GM10266 (cell line): ENCODE results near the gene PDLIM5.

Experiments
- DNase-seq: peaks from one replicate; pipeline ENCODE4 v3.0.0; 2012; ENCODE audit errors: extremely low spot score
- CTCF ChIP-seq: IDR thresholded peaks from 2 replicates; pipeline ENCODE4 v1.5.1; 2012; ENCODE audit warnings: mild to moderate bottlenecking, low read depth; ENCODE audit not compliant: control insufficient read depth, insufficient read depth; ENCODE audit errors: missing control alignments

PDLIM5 gene

GRCh38 chr4:94561249-94562024 is 109.7 kb downstream of the PDLIM5 start:
- TF ChIP-seq CTCF, result no peak
- DNase-seq, result no peak

GRCh38 chr4:94562285-94562684 is 110.5 kb downstream of the PDLIM5 start:
- TF ChIP-seq CTCF, result no peak
- DNase-seq, result no peak

GRCh38 chr4:94564252-94564651 is 112.5 kb downstream of the PDLIM5 start:
- no peak for DNase-seq
- TF ChIP-seq CTCF, result no peak

- no peak for DNase-seq
- TF ChIP-seq CTCF, result no peak
Observed at GRCh38 chr4:94566420-94566819, 114.7 kb downstream of the PDLIM5 start.

- no peak for DNase-seq
- TF ChIP-seq CTCF, result no peak
Observed at GRCh38 chr4:94567811-94568210, 116.1 kb downstream of the PDLIM5 start.

GRCh38 chr4:94570558-94570957 is 118.8 kb downstream of the PDLIM5 start:
- DNase-seq, result no peak
- no peak for TF ChIP-seq CTCF

GRCh38 chr4:94571298-94571697 is 119.6 kb downstream of the PDLIM5 start:
- no peak for DNase-seq
- no peak for TF ChIP-seq CTCF
